DND-41 (cell line): Measurements from ENCODE around the gene EXOC4.

Experiments used
- ATAC-seq: fragments of 200-7000 bp; cut with Tn5 transposase; 3 replicates; pipeline ENCODE4 v1.9.1; 2021; ENCODE audit warnings: low read depth; ENCODE audit not compliant: insufficient read depth
- DNase-seq: peaks from one replicate; pipeline ENCODE4 v3.0.0-alpha.2; 2020
- H2AFZ ChIP-seq: 2 replicates; pipeline ENCODE4 v1.6.0; 2012; ENCODE audit warnings: low read depth, low read length
- H3K27ac ChIP-seq: 2 replicates; pipeline ENCODE4 v1.5.1; 2012; ENCODE audit warnings: low read length, inconsistent platforms
- H3K27me3 ChIP-seq: fragments of 200-600 bp; sonication (generic); 2 replicates; pipeline ENCODE4 v1.6.0; 2012; ENCODE audit warnings: low read length, mild to moderate bottlenecking, inconsistent platforms; ENCODE audit not compliant: insufficient read depth, poor library complexity
- H3K36me3 ChIP-seq: 2 replicates; pipeline ENCODE4 v1.5.1; 2012; ENCODE audit warnings: low read length, inconsistent platforms; ENCODE audit not compliant: insufficient read depth
- H3K4me1 ChIP-seq: 2 replicates; pipeline ENCODE4 v1.5.1; 2012; ENCODE audit warnings: mild to moderate bottlenecking, low read length; ENCODE audit not compliant: insufficient read depth
- H3K4me2 ChIP-seq: 2 replicates; pipeline ENCODE4 v1.6.0; 2012; ENCODE audit warnings: mild to moderate bottlenecking, moderate library complexity, low read length, inconsistent platforms; ENCODE audit not compliant: insufficient read depth
- H3K4me3 ChIP-seq, 2 experiments: fragments of 200-600 bp in 1 of 2; shearing (Covaris generic) in 1 of 2; 2 replicates each; pipeline ENCODE4 v1.5.1; 2012 to 2016; ENCODE audit warnings: inconsistent platforms in 2 of 2, low read length in 2 of 2, mild to moderate bottlenecking in 2 of 2, low read depth in 1 of 2, moderate library complexity in 1 of 2
- H3K79me2 ChIP-seq: 2 replicates; pipeline ENCODE4 v1.6.0; 2012; ENCODE audit warnings: low read length, inconsistent platforms; ENCODE audit not compliant: insufficient read depth
- H3K9ac ChIP-seq: 2 replicates; pipeline ENCODE4 v1.6.0; 2012; ENCODE audit warnings: low read depth, mild to moderate bottlenecking, inconsistent platforms, low read length, moderate library complexity
- H3K9me3 ChIP-seq: 2 replicates; pipeline ENCODE4 v1.5.1; 2012; ENCODE audit warnings: low read length, moderate library complexity, mild to moderate bottlenecking, inconsistent platforms; ENCODE audit not compliant: insufficient read depth, severe bottlenecking
- H4K20me1 ChIP-seq: 2 replicates; pipeline ENCODE4 v1.6.0; 2012; ENCODE audit warnings: low read length; ENCODE audit not compliant: insufficient read depth
- CTCF ChIP-seq: IDR thresholded peaks from 2 replicates; pipeline ENCODE4 v1.5.1; 2012; ENCODE audit warnings: borderline replicate concordance, low read length, moderate library complexity, mild to moderate bottlenecking; ENCODE audit not compliant: poor library complexity, severe bottlenecking; ENCODE audit errors: extremely low read depth
- EZH2 ChIP-seq: IDR thresholded peaks from 3 replicates; pipeline ENCODE4 v1.6.1; 2012; ENCODE audit warnings: borderline replicate concordance, low read depth, mild to moderate bottlenecking, moderate library complexity, low read length, inconsistent platforms; ENCODE audit not compliant: severe bottlenecking

EXOC4 gene

GRCh38 chr7:133511708-133512107 lies 258.8 kb downstream of the EXOC4 start:
- Histone ChIP-seq H4K20me1 (no peaks in the 10 kb centered on the region), H3K9ac (no peak overlapping the region), H3K9me3 (no peaks in the 10 kb centered on the region), H3K36me3 (no peaks in the 10 kb centered on the region), H3K79me2 (no peaks in the 10 kb centered on the region), H3K4me2 (no peak overlapping the region), H3K4me3 (no peak overlapping the region), H3K27ac (no peak overlapping the region), H2AFZ (no peak overlapping the region), H3K4me1 (no peaks in the 10 kb centered on the region), H3K27me3 (no peaks in the 10 kb centered on the region)
- no peak for DNase-seq
- TF ChIP-seq CTCF: no peak
- TF ChIP-seq EZH2: no peak
- ATAC-seq: no peak

DNA sequence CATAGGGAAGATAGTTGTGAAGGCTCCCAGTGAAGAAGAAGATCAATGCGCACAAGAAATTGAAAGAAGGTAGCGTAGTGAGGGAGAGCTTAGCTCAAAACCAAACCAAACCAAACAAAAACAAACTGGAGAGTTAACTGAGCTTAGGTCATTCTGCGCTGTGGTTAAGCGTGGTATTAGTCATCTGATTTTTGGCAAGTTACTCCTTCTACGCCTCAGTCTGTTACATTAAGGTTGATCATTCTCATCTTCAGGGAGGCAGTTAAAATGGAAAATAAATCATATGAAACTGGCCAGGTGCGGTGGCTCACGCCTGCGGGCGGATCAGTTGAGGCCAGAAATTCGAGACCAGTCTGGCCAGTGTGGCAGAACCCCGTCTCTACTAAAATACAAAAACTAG lies 259.7 kb downstream of the EXOC4 start:
- no peaks in the 10 kb centered on the region for H3K9me3 ChIP-seq
- no peak overlapping the region for H3K27ac ChIP-seq
- H4K20me1 ChIP-seq: no peaks in the 10 kb centered on the region
- no peaks in the 10 kb centered on the region for H3K27me3 ChIP-seq
- TF ChIP-seq CTCF (no peak), EZH2 (no peak)
- no peak overlapping the region for H3K4me3 ChIP-seq
- no peaks in the 10 kb centered on the region for H3K36me3 ChIP-seq
- H3K4me1 ChIP-seq: no peaks in the 10 kb centered on the region
- H3K9ac ChIP-seq: no peak overlapping the region
- no peaks in the 10 kb centered on the region for H3K79me2 ChIP-seq
- no peak for ATAC-seq
- H3K4me2 ChIP-seq: no peak overlapping the region
- no peak overlapping the region for H2AFZ ChIP-seq
- no peak for DNase-seq

DNA sequence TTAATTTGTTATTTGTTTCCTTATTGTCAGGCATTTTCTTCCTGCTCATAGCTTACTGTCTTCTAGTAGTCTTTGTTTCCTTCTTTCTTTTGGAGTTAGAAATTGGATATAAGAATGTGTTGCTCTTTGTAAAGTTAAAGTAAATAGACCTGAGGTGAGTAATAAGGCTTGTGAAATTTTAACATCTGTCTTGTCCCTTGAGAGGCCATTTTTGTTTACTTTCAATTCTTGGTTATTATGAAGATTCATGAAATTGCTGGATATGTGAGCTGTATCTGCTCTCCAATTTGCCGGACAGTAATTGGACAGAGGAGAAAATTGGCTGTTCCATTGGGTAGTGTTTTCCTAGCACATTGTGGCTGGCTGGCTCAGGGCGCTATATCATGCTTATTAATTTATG lies 260.7 kb downstream of the EXOC4 start:
- no peak overlapping the region for H3K4me2 ChIP-seq
- no peak for ATAC-seq
- no peak for DNase-seq

More for the DNA sequence above, 260.7 kb downstream of the EXOC4 start:
- no peaks in the 10 kb centered on the region for H3K4me1 ChIP-seq
- H3K36me3 ChIP-seq: no peaks in the 10 kb centered on the region
- H3K27me3 ChIP-seq: no peaks in the 10 kb centered on the region
- H3K27ac ChIP-seq: no peak overlapping the region
- no peaks in the 10 kb centered on the region for H3K79me2 ChIP-seq
- H3K4me3 ChIP-seq: no peak overlapping the region
- H2AFZ ChIP-seq: no peak overlapping the region
- no peaks in the 10 kb centered on the region for H3K9me3 ChIP-seq
- H3K9ac ChIP-seq: no peak overlapping the region
- TF ChIP-seq CTCF (no peak), EZH2 (no peak)
- H4K20me1 ChIP-seq: no peaks in the 10 kb centered on the region
